HUES48 (cell line): ENCODE data around the gene OTOP2.
A peak's percentile ranks its signal among the peaks of the same experiment; 100 is the strongest.

Experiments
- H3K27ac ChIP-seq: one replicate; pipeline ENCODE4 v1.7.0; 2013; ENCODE audit warnings: low read depth, low read length, inconsistent platforms
- H3K27me3 ChIP-seq: 2 replicates; pipeline ENCODE4 v1.6.1; 2013; ENCODE audit warnings: mild to moderate bottlenecking, low read length; ENCODE audit not compliant: control insufficient read depth, insufficient read depth
- H3K36me3 ChIP-seq: 2 replicates; pipeline ENCODE4 v1.6.1; 2013; ENCODE audit warnings: low read length; ENCODE audit not compliant: control insufficient read depth, insufficient read depth
- H3K4me1 ChIP-seq: 2 replicates; pipeline ENCODE4 v1.6.1; 2013; ENCODE audit warnings: mild to moderate bottlenecking, low read length; ENCODE audit not compliant: control insufficient read depth, insufficient read depth
- H3K4me3 ChIP-seq: 2 replicates; pipeline ENCODE4 v1.5.1; 2013; ENCODE audit warnings: mild to moderate bottlenecking, low read depth, low read length
- H3K9ac ChIP-seq: 2 replicates; pipeline ENCODE4 v1.6.1; 2013; ENCODE audit warnings: mild to moderate bottlenecking, low read depth, low read length, moderate library complexity
- H3K9me3 ChIP-seq: 2 replicates; pipeline ENCODE4 v1.6.1; 2013; ENCODE audit warnings: low read length; ENCODE audit not compliant: control insufficient read depth, insufficient read depth

Gene OTOP2

GRCh38 chr17:74930535-74931036 lies 6.5 kb downstream of the OTOP2 start:
- Histone ChIP-seq H3K4me1 (0 out of 2 replicates have a peak, but pooled peaks cover 5% of the 10 kb centered on the region), H3K9me3 (no peaks in the 10 kb centered on the region), H3K36me3 (no peaks in the 10 kb centered on the region), H3K27ac (no peak overlapping the region), H3K9ac (no peak overlapping the region), H3K27me3 (peaks cover 70% of the 10 kb centered on the region), H3K4me3 (no peak overlapping the region)

GRCh38 chr17:74935048-74935447 lies 11.0 kb downstream of the OTOP2 start:
- H3K36me3 ChIP-seq = no peaks in the 10 kb centered on the region
- H3K4me1 ChIP-seq = 0 out of 2 replicates have a peak, but pooled peaks cover 5% of the 10 kb centered on the region
- peaks cover 76% of the 10 kb centered on the region for H3K27me3 ChIP-seq
- no peaks in the 10 kb centered on the region for H3K9me3 ChIP-seq
- H3K27ac ChIP-seq = no peak overlapping the region
- H3K9ac ChIP-seq = no peak overlapping the region
- H3K4me3 ChIP-seq = peak overlapping the region; percentile 48; the same call in 1 of the 2 replicates

GRCh38 chr17:74935585-74936469 lies 11.8 kb downstream of the OTOP2 start, which contains the start of gene OTOP3:
Gene OTOP3 (plus strand): TSS chr17:74935898. CDS start chr17:74935922, 24 bp downstream.
- 0 out of 2 replicates have a peak, but pooled peaks cover 5% of the 10 kb centered on the region for H3K4me1 ChIP-seq
- no peak within 1 kb of the TSS for H3K27ac ChIP-seq
- peak within 1 kb of the TSS; percentile 48 for H3K4me3 ChIP-seq
- peaks cover 76% of the 10 kb centered on the region for H3K27me3 ChIP-seq
- H3K9ac ChIP-seq = no peak within 1 kb of the TSS
- no peaks in the 10 kb centered on the region for H3K9me3 ChIP-seq
- H3K36me3 ChIP-seq = no peaks in the 10 kb centered on the region

- Histone ChIP-seq H3K27ac (no peak overlapping the region), H3K4me3 (no peak overlapping the region), H3K9ac (no peak overlapping the region), H3K27me3 (peaks cover 72% of the 10 kb centered on the region), H3K4me1 (0 out of 2 replicates have a peak, but pooled peaks cover 5% of the 10 kb centered on the region), H3K9me3 (no peaks in the 10 kb centered on the region), H3K36me3 (no peaks in the 10 kb centered on the region)
Measured at GRCh38 chr17:74936470-74936799, 12.4 kb downstream of the OTOP2 start.

- Histone ChIP-seq H3K4me1 (0 out of 2 replicates have a peak, but pooled peaks cover 5% of the 10 kb centered on the region), H3K27ac (no peak overlapping the region), H3K9ac (no peak overlapping the region), H3K9me3 (no peaks in the 10 kb centered on the region), H3K36me3 (no peaks in the 10 kb centered on the region), H3K27me3 (peaks cover 72% of the 10 kb centered on the region), H3K4me3 (no peak overlapping the region)
Measured at GRCh38 chr17:74937064-74938051, 13.3 kb downstream of the OTOP2 start.

- Histone ChIP-seq H3K9ac (no peak overlapping the region), H3K36me3 (no peaks in the 10 kb centered on the region), H3K27me3 (peaks cover 62% of the 10 kb centered on the region), H3K4me3 (no peak overlapping the region), H3K4me1 (0 out of 2 replicates have a peak, but pooled peaks cover 5% of the 10 kb centered on the region), H3K27ac (no peak overlapping the region), H3K9me3 (no peaks in the 10 kb centered on the region)
Measured at GRCh38 chr17:74938194-74938950, 14.3 kb downstream of the OTOP2 start.

GRCh38 chr17:74939534-74939933 lies 15.5 kb downstream of the OTOP2 start:
- Histone ChIP-seq H3K27me3 (peaks cover 51% of the 10 kb centered on the region), H3K4me1 (peaks cover 12% of the 10 kb centered on the region), H3K9ac (no peak overlapping the region), H3K27ac (no peak overlapping the region), H3K36me3 (no peaks in the 10 kb centered on the region), H3K4me3 (no peak overlapping the region), H3K9me3 (no peaks in the 10 kb centered on the region)

- H3K4me3 ChIP-seq = no peak overlapping the region
- H3K27me3 ChIP-seq = peaks cover 34% of the 10 kb centered on the region
- no peak overlapping the region for H3K9ac ChIP-seq
- H3K4me1 ChIP-seq = peaks cover 7% of the 10 kb centered on the region
- H3K9me3 ChIP-seq = no peaks in the 10 kb centered on the region
- no peaks in the 10 kb centered on the region for H3K36me3 ChIP-seq
- H3K27ac ChIP-seq = no peak overlapping the region
Measured at GRCh38 chr17:74941128-74941725, 17.2 kb downstream of the OTOP2 start.

GRCh38 chr17:74943808-74944522 lies 19.9 kb downstream of the OTOP2 start:
- H3K27ac ChIP-seq = no peak overlapping the region
- H3K9me3 ChIP-seq = no peaks in the 10 kb centered on the region
- H3K4me1 ChIP-seq = peaks cover 7% of the 10 kb centered on the region
- H3K4me3 ChIP-seq = no peak overlapping the region
- no peaks in the 10 kb centered on the region for H3K36me3 ChIP-seq
- no peak overlapping the region for H3K9ac ChIP-seq
- peaks cover 7% of the 10 kb centered on the region for H3K27me3 ChIP-seq
